Activated naive CD4-positive, alpha-beta T cell treated with anti-CD3 and anti-CD28 coated beads, Interleukin-2, amount 10 ng/mL, durations not matched to agents 7 days and 5 days (primary cell): ENCODE measurements around the gene P4HA2.
A peak's percentile ranks its signal among the peaks of the same experiment; 100 is the strongest.
"Not testable (repeated sequence)": the region's sequence is repeated elsewhere in the genome, so short reads cannot be mapped to it uniquely, and the experiment has no call there.

Experiments
- CTCF ChIA-PET: fragments of 350-600 bp; sonication (Branson Sonifier 250); formaldehyde crosslinking; loops from one replicate; lab custom pipeline; 2021; ENCODE audit warnings: antibody characterized with exemption; lab: Charles Lee
- DNase-seq: peaks from one replicate; pipeline ENCODE4 v3.0.0-alpha.2; 2020
- H3K27ac Mint-ChIP-seq: one replicate; pipeline ENCODE4 v1.8.0; 2021; ENCODE audit warnings: mild to moderate bottlenecking, moderate library complexity, mixed read lengths
- H3K27me3 Mint-ChIP-seq: one replicate; pipeline ENCODE4 v1.8.0; 2021; ENCODE audit warnings: mild to moderate bottlenecking, mixed read lengths
- H3K36me3 Mint-ChIP-seq: one replicate; pipeline ENCODE4 v1.8.0; 2021; ENCODE audit warnings: mixed read lengths
- H3K4me1 Mint-ChIP-seq: one replicate; pipeline ENCODE4 v1.8.0; 2021; ENCODE audit warnings: mixed read lengths
- H3K4me3 Mint-ChIP-seq: one replicate; pipeline ENCODE4 v1.8.0; 2021; ENCODE audit warnings: mild to moderate bottlenecking, moderate library complexity, mixed read lengths
- H3K9me3 Mint-ChIP-seq: one replicate; pipeline ENCODE4 v1.8.0; 2021; ENCODE audit warnings: mixed read lengths

Gene P4HA2

DNA sequence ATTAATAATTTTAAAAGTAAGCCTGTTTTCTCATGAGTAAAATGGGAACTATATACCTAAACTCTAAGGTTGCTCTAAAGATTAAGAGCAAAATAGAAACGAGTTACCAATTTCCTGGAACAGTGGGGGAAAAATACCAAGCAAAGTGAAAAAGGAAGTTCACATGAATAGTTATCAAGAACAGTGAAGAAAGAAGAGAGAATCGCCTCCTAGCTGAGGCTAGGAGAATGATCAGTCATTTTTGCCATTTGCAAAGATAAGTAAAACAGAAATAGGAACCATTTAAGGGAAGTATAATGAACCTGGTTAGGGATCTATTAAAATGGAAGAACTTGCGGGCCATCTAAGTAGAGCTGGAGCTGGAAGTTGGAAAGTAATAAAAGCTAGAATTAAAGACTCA lies 50.7 kb downstream of the P4HA2 start:
- Mint-ChIP-seq H3K27ac (no peak overlapping the region), H3K4me3 (no peak overlapping the region), H3K36me3 (no peaks in the 10 kb centered on the region), H3K9me3 (no peaks in the 10 kb centered on the region), H3K27me3 (peaks cover 9% of the 10 kb centered on the region), H3K4me1 (peaks cover 37% of the 10 kb centered on the region)
- DNase-seq: no peak
- CTCF ChIA-PET: interaction anchor here (0.6 kb wide), 1 partner anchor 381 kb away, joined by 3 read pairs; no protein-coding TSS in a partner anchor

- peaks cover 37% of the 10 kb centered on the region for H3K4me1 Mint-ChIP-seq
- no peak overlapping the region for H3K27ac Mint-ChIP-seq
Observed at GRCh38 chr5:132176521-132176945, 51.1 kb downstream of the P4HA2 start.

DNA sequence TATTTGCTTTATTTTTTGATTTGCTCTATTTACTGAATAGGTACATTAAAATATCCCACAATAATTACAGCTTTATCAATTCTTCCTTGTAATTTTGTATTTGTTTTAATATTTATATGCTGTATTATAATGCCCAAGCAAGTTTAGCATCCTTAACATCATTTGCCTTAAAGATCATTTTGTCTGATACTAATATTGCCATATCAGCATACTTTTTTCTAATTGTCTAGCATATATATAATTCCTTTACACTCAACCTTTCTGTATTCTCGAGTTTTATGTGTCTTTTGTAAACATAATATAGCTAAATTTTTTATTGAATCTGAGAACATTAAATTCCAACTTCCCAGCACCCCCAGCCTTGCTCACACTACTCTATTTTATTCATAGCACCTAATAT lies 64.7 kb downstream of the P4HA2 start:
- CTCF ChIA-PET: no interaction called here
- Mint-ChIP-seq H3K4me3 (no peak overlapping the region), H3K36me3 (peaks cover 1% of the 10 kb centered on the region), H3K4me1 (no peaks in the 10 kb centered on the region), H3K27ac (no peak overlapping the region), H3K27me3 (peaks cover 27% of the 10 kb centered on the region), H3K9me3 (peaks cover 3% of the 10 kb centered on the region)
- no peak for DNase-seq

More at GRCh38 chr5:132176521-132176945, 51.1 kb downstream of the P4HA2 start:
- Mint-ChIP-seq H3K27me3 (peaks cover 9% of the 10 kb centered on the region), H3K9me3 (no peaks in the 10 kb centered on the region), H3K4me3 (no peak overlapping the region), H3K36me3 (no peaks in the 10 kb centered on the region)
- CTCF ChIA-PET: interaction anchor here (0.6 kb wide), 1 partner anchor 380 kb away, joined by 3 read pairs; no protein-coding TSS in a partner anchor
- DNase-seq: peak; percentile 41

DNA sequence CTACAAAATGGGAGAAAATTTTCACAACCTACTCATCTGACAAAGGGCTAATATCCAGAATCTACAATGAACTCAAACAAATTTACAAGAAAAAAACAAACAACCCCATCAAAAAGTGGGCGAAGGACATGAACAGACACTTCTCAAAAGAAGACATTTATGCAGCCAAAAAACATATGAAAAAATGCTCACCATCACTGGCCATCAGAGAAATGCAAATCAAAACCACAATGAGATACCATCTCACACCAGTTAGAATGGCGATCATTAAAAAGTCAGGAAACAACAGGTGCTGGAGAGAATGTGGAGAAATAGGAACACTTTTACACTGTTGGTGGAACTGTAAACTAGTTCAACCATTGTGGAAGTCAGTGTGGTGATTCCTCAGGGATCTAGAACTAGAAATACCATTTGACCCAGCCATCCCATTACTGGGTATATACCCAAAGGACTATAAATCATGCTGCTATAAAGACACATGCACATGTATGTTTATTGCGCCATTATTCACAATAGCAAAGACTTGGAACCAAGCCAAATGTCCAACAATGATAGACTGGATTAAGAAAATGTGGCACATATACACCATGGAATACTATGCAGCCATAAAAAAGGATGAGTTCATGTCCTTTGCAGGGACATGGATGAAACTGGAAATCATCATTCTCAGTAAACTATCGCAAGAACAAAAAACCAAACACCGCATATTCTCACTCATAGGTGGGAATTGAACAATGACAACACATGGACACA lies 65.9 kb downstream of the P4HA2 start:
- peaks cover 29% of the 10 kb centered on the region for H3K27me3 Mint-ChIP-seq
- H3K9me3 Mint-ChIP-seq, H3K4me3 Mint-ChIP-seq, CTCF ChIA-PET, DNase-seq, H3K27ac Mint-ChIP-seq, H3K4me1 Mint-ChIP-seq, H3K36me3 Mint-ChIP-seq: not testable (repeated sequence)

- Mint-ChIP-seq H3K4me3 (no peak overlapping the region), H3K27me3 (peaks cover 33% of the 10 kb centered on the region), H3K27ac (no peak overlapping the region), H3K9me3 (peaks cover 16% of the 10 kb centered on the region), H3K36me3 (no peaks in the 10 kb centered on the region), H3K4me1 (no peaks in the 10 kb centered on the region)
- no peak for DNase-seq
- CTCF ChIA-PET: no interaction called here
Observed at GRCh38 chr5:132156413-132156812, 71.2 kb downstream of the P4HA2 start.

DNA sequence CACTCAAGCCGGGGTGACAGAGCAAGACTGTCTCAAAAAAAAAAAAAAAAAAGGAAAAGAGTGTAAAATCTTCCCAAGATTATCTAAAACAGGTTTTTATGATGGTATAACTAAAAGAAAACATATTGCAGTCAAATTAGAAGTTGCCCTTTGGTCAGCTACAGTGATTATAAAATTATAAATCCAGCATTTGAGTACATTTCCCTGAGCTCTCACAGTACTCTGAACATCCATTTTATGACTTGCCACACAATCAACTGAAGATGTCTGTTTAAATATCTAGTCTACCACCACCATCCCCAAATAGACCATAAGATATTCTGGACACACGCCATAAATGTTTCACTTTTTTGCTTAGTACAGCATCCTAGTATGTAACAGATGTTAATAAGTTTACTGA lies 77.1 kb downstream of the P4HA2 start:
- peaks cover 45% of the 10 kb centered on the region for H3K27me3 Mint-ChIP-seq
- no peak for DNase-seq
- H3K4me3 Mint-ChIP-seq: no peak overlapping the region
- no peaks in the 10 kb centered on the region for H3K36me3 Mint-ChIP-seq
- no peak overlapping the region for H3K27ac Mint-ChIP-seq
- CTCF ChIA-PET: no interaction called here
- no peaks in the 10 kb centered on the region for H3K4me1 Mint-ChIP-seq
- H3K9me3 Mint-ChIP-seq: peaks cover 13% of the 10 kb centered on the region

GRCh38 chr5:132147663-132148062 lies 80.0 kb downstream of the P4HA2 start:
- DNase-seq: no peak
- Mint-ChIP-seq H3K27ac (no peak overlapping the region), H3K27me3 (peaks cover 37% of the 10 kb centered on the region), H3K4me1 (no peaks in the 10 kb centered on the region), H3K36me3 (peaks cover 4% of the 10 kb centered on the region), H3K9me3 (peaks cover 20% of the 10 kb centered on the region), H3K4me3 (no peak overlapping the region)
- CTCF ChIA-PET: no interaction called here

GRCh38 chr5:132145326-132145725 lies 82.3 kb downstream of the P4HA2 start:
- H3K27ac Mint-ChIP-seq, CTCF ChIA-PET: not testable (repeated sequence)
- H3K27me3 Mint-ChIP-seq: peaks cover 39% of the 10 kb centered on the region

DNA sequence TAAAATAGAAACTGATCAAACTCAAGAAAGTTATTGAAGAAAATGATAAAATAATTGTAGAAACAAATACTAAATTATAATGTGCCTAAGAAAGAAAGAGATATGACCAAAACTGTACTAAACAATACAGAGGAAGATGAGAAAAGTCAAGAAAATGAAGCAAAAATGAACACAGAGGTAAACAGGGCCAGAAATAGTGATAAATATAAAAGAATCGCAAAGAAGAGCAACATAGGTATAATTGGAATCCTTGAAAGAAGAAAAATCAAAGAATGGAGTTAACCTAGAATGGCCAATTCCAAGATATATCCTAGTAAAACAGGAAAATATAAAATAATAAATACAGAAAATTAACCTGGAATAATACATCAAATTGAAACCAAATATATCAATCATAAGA lies 84.5 kb downstream of the P4HA2 start:
- Mint-ChIP-seq H3K4me1 (no peaks in the 10 kb centered on the region), H3K27ac (no peak overlapping the region), H3K36me3 (peaks cover 4% of the 10 kb centered on the region), H3K9me3 (peaks cover 22% of the 10 kb centered on the region), H3K4me3 (no peak overlapping the region), H3K27me3 (peaks cover 37% of the 10 kb centered on the region)
- no peak for DNase-seq
- CTCF ChIA-PET: no interaction called here

More at GRCh38 chr5:132145326-132145725, 82.3 kb downstream of the P4HA2 start:
- not testable (repeated sequence) for H3K4me3 Mint-ChIP-seq, DNase-seq, H3K4me1 Mint-ChIP-seq, H3K36me3 Mint-ChIP-seq
- H3K9me3 Mint-ChIP-seq: peaks cover 18% of the 10 kb centered on the region

DNA sequence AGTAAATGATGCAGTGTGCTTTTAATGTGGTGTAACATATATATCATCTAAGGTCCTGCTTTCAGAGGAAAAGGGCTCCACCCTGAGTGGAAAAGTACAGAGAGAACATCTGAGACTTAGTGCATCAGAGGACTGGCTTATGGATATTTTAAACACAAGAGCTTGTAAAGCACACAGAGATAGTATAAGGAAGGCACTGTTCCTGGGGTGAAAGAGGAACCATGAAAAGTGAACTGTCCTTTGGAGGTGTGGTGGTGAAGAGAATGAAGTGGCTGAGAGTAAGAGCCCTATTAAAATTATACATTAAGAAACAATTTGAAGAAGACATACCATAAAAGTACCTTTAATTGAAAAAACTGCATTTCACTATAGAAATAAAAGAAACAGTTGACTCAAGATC lies 85.2 kb downstream of the P4HA2 start:
- peaks cover 22% of the 10 kb centered on the region for H3K9me3 Mint-ChIP-seq
- H3K27ac Mint-ChIP-seq: no peak overlapping the region
- no peak for DNase-seq
- CTCF ChIA-PET: no interaction called here
- no peaks in the 10 kb centered on the region for H3K4me1 Mint-ChIP-seq
- H3K27me3 Mint-ChIP-seq: peaks cover 31% of the 10 kb centered on the region
- no peak overlapping the region for H3K4me3 Mint-ChIP-seq
- peaks cover 4% of the 10 kb centered on the region for H3K36me3 Mint-ChIP-seq
